ENCODE data around the gene TSPAN33.

DNA sequence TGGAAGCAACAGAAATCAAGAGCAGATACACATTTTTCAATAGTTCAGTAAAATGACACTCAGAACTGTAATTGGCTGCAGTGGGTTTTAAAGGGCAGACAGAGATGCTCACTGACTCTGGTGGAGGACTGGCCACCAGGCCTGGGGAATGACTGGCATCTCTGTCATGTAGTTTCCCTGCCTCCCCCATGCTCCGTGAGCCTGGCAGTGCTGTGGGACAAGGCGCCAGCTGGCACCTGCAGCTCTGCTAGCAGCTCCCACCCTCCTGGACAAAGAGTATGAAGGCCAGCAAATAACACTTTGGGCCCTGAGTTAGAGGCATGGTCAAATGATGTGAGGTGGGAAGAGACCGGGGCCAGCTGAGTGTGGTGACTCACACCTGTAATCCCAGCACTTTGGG is 15.0 kb downstream of the TSPAN33 start:
- TF ChIP-seq, protein P1, sequence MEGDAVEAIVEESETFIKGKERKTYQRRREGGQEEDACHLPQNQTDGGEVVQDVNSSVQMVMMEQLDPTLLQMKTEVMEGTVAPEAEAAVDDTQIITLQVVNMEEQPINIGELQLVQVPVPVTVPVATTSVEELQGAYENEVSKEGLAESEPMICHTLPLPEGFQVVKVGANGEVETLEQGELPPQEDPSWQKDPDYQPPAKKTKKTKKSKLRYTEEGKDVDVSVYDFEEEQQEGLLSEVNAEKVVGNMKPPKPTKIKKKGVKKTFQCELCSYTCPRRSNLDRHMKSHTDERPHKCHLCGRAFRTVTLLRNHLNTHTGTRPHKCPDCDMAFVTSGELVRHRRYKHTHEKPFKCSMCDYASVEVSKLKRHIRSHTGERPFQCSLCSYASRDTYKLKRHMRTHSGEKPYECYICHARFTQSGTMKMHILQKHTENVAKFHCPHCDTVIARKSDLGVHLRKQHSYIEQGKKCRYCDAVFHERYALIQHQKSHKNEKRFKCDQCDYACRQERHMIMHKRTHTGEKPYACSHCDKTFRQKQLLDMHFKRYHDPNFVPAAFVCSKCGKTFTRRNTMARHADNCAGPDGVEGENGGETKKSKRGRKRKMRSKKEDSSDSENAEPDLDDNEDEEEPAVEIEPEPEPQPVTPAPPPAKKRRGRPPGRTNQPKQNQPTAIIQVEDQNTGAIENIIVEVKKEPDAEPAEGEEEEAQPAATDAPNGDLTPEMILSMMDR (IDR thresholded peaks at IDR 0.05): no peak
- no peak for TF ChIP-seq POLR2AphosphoS5 (IDR thresholded peaks at IDR 0.05)
- no peak for TF ChIP-seq POLR2A (IDR thresholded peaks at IDR 0.05)
